Heart left ventricle (tissue), 16 donors: ENCODE results near the gene GRK3. TPM values are rescaled to one million over a fixed set of nuclear protein-coding genes. Genes with fewer than 3 reads are reported as not detected.

ENCODE experiments used
- ATAC-seq, 4 donors: fragments of 200-7000 bp; cut with Tn5 transposase; one replicate each; pipeline ENCODE4 v1.9.1; 2020 to 2022; ENCODE audit warnings: moderate library complexity in 4 of 4, mild to moderate bottlenecking in 3 of 4, moderate number of reproducible peaks in 1 of 4
- DNase-seq, 5 donors: peaks; one replicate each; pipeline ENCODE4 v3.0.0-alpha.2; 2020
- H3K27ac ChIP-seq, 12 donors: fragments of 200-600 bp; sonication (generic) in 4 of 12; one replicate each; pipeline versions ENCODE4 v1.5.0 to v1.8.0; 2016 to 2022; ENCODE audit warnings: mild to moderate bottlenecking in 2 of 12
- H3K27me3 ChIP-seq, 9 donors: fragments of 200-600 bp; sonication (generic) in 2 of 9; one replicate each; pipeline versions ENCODE4 v1.5.1 to v1.8.0; 2016 to 2022; ENCODE audit warnings: mild to moderate bottlenecking in 3 of 9
- H3K36me3 ChIP-seq, 9 donors: fragments of 200-600 bp; sonication (generic) in 2 of 9; one replicate each; pipeline versions ENCODE4 v1.5.0 to v1.8.0; 2018 to 2022; ENCODE audit warnings: mild to moderate bottlenecking in 2 of 9
- H3K4me1 ChIP-seq, 12 donors: fragments of 200-600 bp; sonication (generic) in 4 of 12; one replicate each; pipeline versions ENCODE4 v1.5.0 to v1.8.0; 2016 to 2022; ENCODE audit warnings: mild to moderate bottlenecking in 3 of 12
- H3K4me3 ChIP-seq, 12 donors: fragments of 200-600 bp; sonication (generic) in 4 of 12; one replicate each; pipeline versions ENCODE4 v1.5.0 to v1.8.0; 2017 to 2022; ENCODE audit warnings: mild to moderate bottlenecking in 9 of 12, moderate library complexity in 4 of 12
- H3K9me3 ChIP-seq, 12 donors: fragments of 200-600 bp; sonication (generic) in 4 of 12; one replicate each; pipeline versions ENCODE4 v1.5.0 to v1.8.0; 2016 to 2022; ENCODE audit warnings: mild to moderate bottlenecking in 1 of 12
- CTCF ChIP-seq, 12 donors: fragments of 200-600 bp; sonication (generic) in 4 of 12; IDR thresholded peaks; one replicate each; pipeline versions ENCODE4 v1.5.0 to v1.8.0; 2018 to 2022; ENCODE audit warnings: antibody characterized with exemption in 12 of 12, mild to moderate bottlenecking in 5 of 12
- POLR2A ChIP-seq, 2 donors: fragments of 450-650 bp; IDR thresholded peaks; one replicate each; pipeline ENCODE4 v1.6.1; 2017; ENCODE audit warnings: antibody characterized with exemption in 2 of 2, mild to moderate bottlenecking in 2 of 2, moderate library complexity in 2 of 2
- WGBS, 4 donors: extraction: QIAGEN DNeasy Blood & Tissue Kit in 2 of 4; methylation state at CpG; one replicate each; pipeline versions ENCODE4 v1.1.5 to v1.1.7; 2013 to 2018; 5-methylcytosine and 5-hydroxymethylcytosine counted together
- intact Hi-C, 10 donors: fragments of 100-400 bp; cut with DNase I; formaldehyde crosslinking; loops; one replicate each; pipeline versions ENCODE4 v1.11.1 to v1.14.2; 2022
- polyA plus RNA-seq, 2 donors: library from polyadenylated mRNA; stranded (reverse); fragments of 200-250 nt; gene quantifications; one replicate each; pipeline ENCODE4 v1.2.3, GENCODE V29; 2013
- total RNA-seq, 9 donors: library from RNA; depleted of rRNA in 2 of 9; stranded (reverse); fragments of >200 nt in 2 of 9; fragmentation: NEBNext Ultra II Directional in 3 of 9; extraction: Animal tissue kit (Norgen Biotek cat#: 25700) in 3 of 9; gene quantifications; one replicate each; pipeline versions ENCODE4 v1.1.0 to v1.2.4, GENCODE V29; 2016 to 2023
- donor health status: ischemic (EF 13 %, LVEDD 7.1; RV severe dilation, severe dysfunction).
- donor health status: healthy with polysubstance abuse.
- donor health status: DM: no; HTN: yes; CAD: no.
- donor health status: DM: no; HTN: no; CAD: no.
- donor health status: ischemic (EF 25% LVEDD 6.9; RV normal size, moderate dysfunction).
- donor health status: ischemic (EF 25% LVEDD 5.7; RV mildly dilated, moderate dysfunction).
- donor health status: healthy.
- donor health status: DM: yes; HTN: yes; CAD: no.
- donor health status: ischemic (EF 35%, LVEDD 5.7; RV mildly dilated, moderate dysfunction).
- donor health status: nonischemic (EF 11% LVEDD 7.7; RV severe dilation, severe dysfunction).
- donor health status: DM: yes; HTN: yes; CAD: no.
- donor health status: PGD.
- donor health status: ischemic (EF 29% LVEDD 5.4; RV normal size, mild dysfunction).
- donor health status: nonischemic (EF 23%, LVEDD 6.1; RV moderate dilation, normal function).

The GRK3 gene
- total and polyA plus RNA-seq, 11 donors: 1.1 to 16.2 (median 5.9) TPM

DNA sequence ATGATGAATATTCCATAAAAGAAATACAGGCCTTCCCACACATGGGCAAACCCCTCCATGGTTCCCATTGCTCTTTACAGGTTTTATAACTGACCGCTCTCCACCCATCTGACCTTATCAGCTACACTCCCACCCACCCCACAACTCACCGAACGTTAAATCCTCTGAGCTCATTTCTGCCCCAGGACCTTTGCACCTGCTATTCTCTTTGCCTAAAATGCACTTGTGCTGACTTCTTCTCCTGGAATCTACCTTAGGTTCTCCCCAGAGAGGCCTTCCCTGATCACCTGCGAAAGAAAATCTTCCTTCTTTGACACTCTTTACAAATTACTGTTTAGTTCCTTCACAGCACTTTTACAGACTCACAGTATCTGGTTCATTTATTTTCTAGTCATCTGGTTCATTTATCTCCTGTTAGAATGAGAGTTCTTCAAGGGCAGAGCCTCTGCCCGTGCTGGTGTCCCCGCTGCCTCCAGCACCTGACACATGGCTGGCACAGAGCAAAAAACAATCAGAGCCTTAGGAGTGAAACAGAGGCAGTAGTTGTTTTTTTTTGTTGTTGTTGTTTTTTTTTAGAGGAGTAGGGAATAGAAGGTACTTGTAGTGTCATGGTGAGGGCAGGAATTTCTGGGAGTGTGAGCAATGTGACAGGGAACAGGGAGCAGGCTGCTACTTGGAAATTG is 21.6 kb upstream of the GRK3 start:
- no peak for TF ChIP-seq CTCF (IDR thresholded peaks at IDR 0.05)
- no peak for TF ChIP-seq POLR2A (IDR thresholded peaks at IDR 0.05)
- Histone ChIP-seq H3K27ac (peak overlapping the region in 11 of 12 donors; percentile 13 to 79 (median 49)), H3K4me1 (peaks cover 0 to 27% (median 0%) of the 10 kb centered on the region in 12 donors), H3K27me3 (no peaks in the 10 kb centered on the region), H3K9me3 (peaks cover 0 to 9% (median 0%) of the 10 kb centered on the region in 12 donors), H3K36me3 (no peaks in the 10 kb centered on the region), H3K4me3 (no peak overlapping the region)
- DNase-seq (no peak), ATAC-seq (peak in 3 of 4 donors; percentile 47 to 69 (median 59))
- intact Hi-C loops: loop anchor here in 3 of 10 donors (2.0 to 10.0 kb wide), 3 partner anchors 158 to 162 kb away; no protein-coding TSS in a partner anchor
- 65 to 76% (median 76%) methylated on average over 6 of the region's 6 CpGs for WGBS, 4 donors

DNA sequence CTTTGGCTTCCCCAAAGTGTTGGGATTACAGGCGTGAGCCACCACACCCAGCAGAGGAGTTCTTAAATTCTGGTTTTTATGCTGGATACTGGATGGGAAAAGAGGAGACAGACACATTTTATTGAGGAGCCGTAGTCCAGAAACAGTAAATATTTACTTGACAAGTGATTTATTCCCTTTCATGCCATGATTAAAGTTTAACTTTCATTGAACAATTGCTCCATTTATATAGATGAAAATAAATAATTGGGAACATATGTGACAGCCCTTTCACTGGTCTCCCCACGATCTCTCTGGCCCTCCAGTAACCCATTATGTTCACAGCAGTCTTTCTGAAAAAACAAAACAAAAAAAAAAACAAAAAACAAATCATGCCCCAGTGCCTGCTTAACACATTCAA is 19.3 kb upstream of the GRK3 start:
- H3K36me3 ChIP-seq: no peaks in the 10 kb centered on the region
- intact Hi-C loops: loop anchor here in 2 of 10 donors (5.0 to 10.0 kb wide), 2 partner anchors 152 to 160 kb away; no protein-coding TSS in a partner anchor
- no peak for TF ChIP-seq CTCF (IDR thresholded peaks at IDR 0.05)
- TF ChIP-seq POLR2A (IDR thresholded peaks at IDR 0.05): no peak
- no peak overlapping the region for H3K4me3 ChIP-seq
- H3K27me3 ChIP-seq: no peaks in the 10 kb centered on the region
- H3K4me1 ChIP-seq: peaks cover 0 to 27% (median 0%) of the 10 kb centered on the region in 12 donors
- WGBS, 4 donors: 83 to 89% (median 87%) methylated on average over 3 of the region's 3 CpGs
- ATAC-seq: no peak
- DNase-seq: no peak
- peaks cover 0 to 9% (median 0%) of the 10 kb centered on the region in 12 donors for H3K9me3 ChIP-seq
- H3K27ac ChIP-seq: peak overlapping the region in 1 of 12 donors; percentile 50

- H3K27ac ChIP-seq: peak overlapping the region in 1 of 12 donors; percentile 50
- H3K4me3 ChIP-seq: no peak overlapping the region
- H3K9me3 ChIP-seq: peaks cover 0 to 11% (median 0%) of the 10 kb centered on the region in 12 donors
- no peak for DNase-seq
- intact Hi-C loops: loop anchor here in 2 of 10 donors (5.0 to 10.0 kb wide), 2 partner anchors 152 to 159 kb away; no protein-coding TSS in a partner anchor
- peaks cover 0 to 27% (median 0%) of the 10 kb centered on the region in 12 donors for H3K4me1 ChIP-seq
- ATAC-seq: peak in 1 of 4 donors; percentile 26
- TF ChIP-seq POLR2A (IDR thresholded peaks at IDR 0.05) (no peak), CTCF (IDR thresholded peaks at IDR 0.05) (no peak)
- WGBS, 4 donors: 87 to 93% (median 90%) methylated on average over 10 of the region's 10 CpGs
- H3K27me3 ChIP-seq: no peaks in the 10 kb centered on the region
- no peaks in the 10 kb centered on the region for H3K36me3 ChIP-seq
These were observed 18.8 kb upstream of the GRK3 start for GRCh38 chr22:25545672-25546071.

- TF ChIP-seq CTCF (IDR thresholded peaks at IDR 0.05): no peak
- TF ChIP-seq POLR2A (IDR thresholded peaks at IDR 0.05): no peak
- 85 to 95% (median 91%) methylated on average over 2 of the region's 2 CpGs for WGBS, 4 donors
- H3K4me1 ChIP-seq: peaks cover 0 to 27% (median 0%) of the 10 kb centered on the region in 12 donors
- peaks cover 0 to 13% (median 0%) of the 10 kb centered on the region in 12 donors for H3K9me3 ChIP-seq
- H3K27me3 ChIP-seq: no peaks in the 10 kb centered on the region
- intact Hi-C loops: loop anchor here in 2 of 10 donors (5.0 to 10.0 kb wide), 2 partner anchors 151 to 159 kb away; no protein-coding TSS in a partner anchor
- DNase-seq: no peak
- H3K4me3 ChIP-seq: no peak overlapping the region
- H3K36me3 ChIP-seq: no peaks in the 10 kb centered on the region
- H3K27ac ChIP-seq: peak overlapping the region in 1 of 12 donors; percentile 50
- no peak for ATAC-seq
These were observed 18.2 kb upstream of the GRK3 start for GRCh38 chr22:25546242-25546641.
